ENCODE results near the gene RAMACL. TPM values are rescaled to one million over a fixed set of nuclear protein-coding genes. Genes with fewer than 3 reads are reported as not detected.

Gene RAMACL
- total RNA-seq, 2 experiments from 2014 or later: 0.44 to 0.48 TPM

- POLR2A ChIA-PET: no interaction called here
These were observed 37.8 kb upstream of the RAMACL start for GRCh38 chr6:166624275-166624674.

GRCh38 chr6:166623318-166623717 is 36.8 kb upstream of the RAMACL start:
- Mint-ChIP-seq H3K27me3 (peaks cover 33% of the 10 kb centered on the region), H3K36me3 (no peaks in the 10 kb centered on the region), H3K4me1 (peaks cover 12% of the 10 kb centered on the region), H3K4me3 (no peak overlapping the region), H3K27ac (no peak overlapping the region), H3K9me3 (no peaks in the 10 kb centered on the region)
- DNase-seq (no peak), ATAC-seq (ENCODE audit: low read depth) (no peak)
- POLR2A ChIA-PET: no interaction called here

More at GRCh38 chr6:166624275-166624674, 37.8 kb upstream of the RAMACL start:
- Mint-ChIP-seq H3K27ac (no peak overlapping the region), H3K4me1 (peaks cover 15% of the 10 kb centered on the region), H3K4me3 (no peak overlapping the region), H3K36me3 (no peaks in the 10 kb centered on the region), H3K27me3 (peaks cover 36% of the 10 kb centered on the region), H3K9me3 (no peaks in the 10 kb centered on the region)
- DNase-seq: no peak
- no peak for ATAC-seq (ENCODE audit: low read depth)

- Mint-ChIP-seq H3K36me3 (no peaks in the 10 kb centered on the region), H3K4me1 (peaks cover 6% of the 10 kb centered on the region), H3K4me3 (no peak overlapping the region), H3K9me3 (no peaks in the 10 kb centered on the region), H3K27ac (no peak overlapping the region), H3K27me3 (peaks cover 30% of the 10 kb centered on the region)
- ATAC-seq (ENCODE audit: low read depth) (no peak), DNase-seq (no peak)
- POLR2A ChIA-PET: no interaction called here
These were observed 34.6 kb upstream of the RAMACL start for GRCh38 chr6:166621114-166621540.

GRCh38 chr6:166620478-166621113 is 34.1 kb upstream of the RAMACL start:
- no peak overlapping the region for H3K27ac Mint-ChIP-seq
- H3K4me1 Mint-ChIP-seq: peaks cover under 1% of the 10 kb centered on the region
- no peaks in the 10 kb centered on the region for H3K9me3 Mint-ChIP-seq
- H3K4me3 Mint-ChIP-seq: no peak overlapping the region
- POLR2A ChIA-PET: no interaction called here
- H3K36me3 Mint-ChIP-seq: no peaks in the 10 kb centered on the region
- DNase-seq (no peak), ATAC-seq (ENCODE audit: low read depth) (no peak)
- H3K27me3 Mint-ChIP-seq: peaks cover 25% of the 10 kb centered on the region

DNA sequence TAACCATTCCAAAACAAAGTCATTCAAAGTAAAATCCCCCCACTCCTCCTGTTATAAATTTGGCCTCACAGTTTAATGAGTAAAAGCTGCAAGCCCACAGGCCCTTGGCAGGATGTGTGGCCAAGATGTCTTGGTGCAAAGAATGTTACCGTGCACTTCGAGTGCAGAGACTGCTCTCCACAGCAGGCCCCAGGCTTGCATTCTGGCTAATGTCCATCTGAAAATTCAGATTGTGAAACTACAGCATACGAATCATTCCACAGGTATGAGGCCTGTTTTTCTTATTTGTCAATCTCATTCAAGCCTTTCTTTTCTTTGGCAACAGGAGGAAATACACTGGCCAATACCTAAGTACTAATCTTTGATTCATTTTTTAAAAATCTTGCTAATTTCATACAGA is 33.4 kb upstream of the RAMACL start:
- H3K9me3 Mint-ChIP-seq: no peaks in the 10 kb centered on the region
- ATAC-seq (ENCODE audit: low read depth): no peak
- DNase-seq: no peak
- H3K4me3 Mint-ChIP-seq: no peak overlapping the region
- H3K4me1 Mint-ChIP-seq: no peaks in the 10 kb centered on the region
- no peak overlapping the region for H3K27ac Mint-ChIP-seq
- H3K36me3 Mint-ChIP-seq: no peaks in the 10 kb centered on the region
- POLR2A ChIA-PET: no interaction called here
- peaks cover 18% of the 10 kb centered on the region for H3K27me3 Mint-ChIP-seq

GRCh38 chr6:166618866-166619761 is 32.6 kb upstream of the RAMACL start:
- POLR2A ChIA-PET: no interaction called here
- Mint-ChIP-seq H3K36me3 (no peaks in the 10 kb centered on the region), H3K27ac (no peak overlapping the region), H3K9me3 (no peaks in the 10 kb centered on the region), H3K4me3 (no peak overlapping the region), H3K27me3 (peaks cover 10% of the 10 kb centered on the region), H3K4me1 (no peaks in the 10 kb centered on the region)
- ATAC-seq (ENCODE audit: low read depth): no peak
- DNase-seq: no peak

DNA sequence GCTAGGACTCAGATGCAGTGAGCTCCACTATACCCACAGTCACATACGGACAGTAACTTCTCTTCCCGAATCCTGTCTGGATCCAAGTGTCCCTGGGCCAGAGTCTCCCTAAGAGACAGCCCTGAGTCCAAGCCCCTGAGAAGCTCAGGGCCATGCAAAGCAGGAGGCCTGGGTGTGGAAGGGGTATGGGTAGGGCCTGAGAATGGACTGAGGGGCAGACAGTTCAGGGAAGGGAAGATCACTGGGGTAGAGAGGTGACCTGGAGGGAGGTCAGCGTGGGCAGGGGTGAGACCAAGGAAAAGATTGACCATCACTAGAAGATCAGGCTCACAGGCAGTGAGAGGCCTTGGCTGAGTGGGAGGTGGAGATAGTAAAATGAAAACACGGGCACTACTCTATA is 31.8 kb upstream of the RAMACL start:
- no peaks in the 10 kb centered on the region for H3K9me3 Mint-ChIP-seq
- no peak overlapping the region for H3K4me3 Mint-ChIP-seq
- POLR2A ChIA-PET: no interaction called here
- H3K27me3 Mint-ChIP-seq: peaks cover 4% of the 10 kb centered on the region
- H3K27ac Mint-ChIP-seq: no peak overlapping the region
- no peaks in the 10 kb centered on the region for H3K4me1 Mint-ChIP-seq
- no peaks in the 10 kb centered on the region for H3K36me3 Mint-ChIP-seq
- DNase-seq (no peak), ATAC-seq (ENCODE audit: low read depth) (no peak)

DNA sequence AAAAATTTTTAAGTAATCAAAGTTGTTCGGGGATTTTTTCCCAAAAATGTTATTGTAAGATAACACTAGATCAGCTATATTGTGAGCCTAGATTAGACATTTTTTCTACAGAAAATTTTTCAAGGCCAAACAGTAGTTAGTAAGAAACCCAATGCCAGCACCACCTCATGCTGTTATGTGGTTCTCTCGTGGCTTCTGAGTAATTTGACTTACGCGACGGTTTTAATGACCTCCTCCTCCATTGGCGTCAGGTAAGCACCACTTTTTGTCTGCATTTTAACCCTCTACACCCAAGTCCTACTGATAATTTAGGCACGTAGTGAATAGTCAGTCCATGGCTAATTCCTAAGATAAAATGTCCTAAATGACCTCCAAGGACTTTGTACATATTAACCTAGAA is 30.9 kb upstream of the RAMACL start:
- DNase-seq (no peak), ATAC-seq (ENCODE audit: low read depth) (no peak)
- H3K27ac Mint-ChIP-seq: no peak overlapping the region
- no peaks in the 10 kb centered on the region for H3K9me3 Mint-ChIP-seq
- no peaks in the 10 kb centered on the region for H3K4me1 Mint-ChIP-seq
- H3K36me3 Mint-ChIP-seq: no peaks in the 10 kb centered on the region
- H3K4me3 Mint-ChIP-seq: no peak overlapping the region
- no peaks in the 10 kb centered on the region for H3K27me3 Mint-ChIP-seq
- POLR2A ChIA-PET: no interaction called here

DNA sequence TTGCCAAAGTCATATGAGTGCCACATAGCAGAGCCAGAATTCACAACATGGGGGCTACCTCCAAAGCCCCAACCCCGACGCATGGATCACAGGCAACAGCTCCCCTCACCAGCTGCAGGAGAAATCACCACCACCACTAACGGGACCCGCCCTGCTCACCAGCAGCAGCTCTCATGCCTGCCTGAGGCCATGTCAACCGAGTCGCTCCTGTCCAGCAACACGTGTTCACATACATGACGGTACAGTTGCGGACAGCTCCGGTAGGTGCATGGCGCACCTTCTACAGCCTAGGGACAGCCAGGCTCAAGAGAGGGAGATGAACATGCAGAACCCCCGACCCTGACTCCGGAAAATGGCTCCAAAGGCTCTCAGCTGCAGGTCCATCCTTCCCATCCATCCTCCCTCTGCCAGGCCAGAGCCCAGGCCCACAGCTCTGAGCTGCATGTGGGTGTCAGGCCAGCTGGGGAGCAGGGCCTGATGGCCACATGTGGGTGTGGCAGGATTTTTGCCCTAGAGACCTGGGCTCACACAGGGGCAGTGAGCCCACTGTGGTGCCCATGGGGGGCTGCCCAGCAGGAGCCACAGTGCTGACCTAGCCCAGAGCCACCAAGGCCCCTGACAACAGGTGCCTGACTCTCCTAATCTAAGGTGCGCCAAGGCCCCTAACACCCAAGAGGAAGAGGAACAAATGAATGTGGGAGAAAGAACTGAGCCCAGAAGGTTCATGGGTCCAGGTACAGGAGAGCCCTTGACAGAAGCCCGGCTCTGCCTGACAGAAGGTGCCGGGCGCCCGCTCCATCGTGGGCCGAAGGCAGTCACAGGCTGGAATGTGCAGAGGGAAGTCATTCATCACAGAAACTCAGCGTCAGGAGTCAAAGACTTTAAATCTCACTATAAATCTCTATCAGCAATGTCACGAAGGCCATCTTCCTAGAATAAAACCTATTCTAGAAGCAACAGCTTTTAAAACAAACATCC is 30.1 kb upstream of the RAMACL start:
- no peaks in the 10 kb centered on the region for H3K27me3 Mint-ChIP-seq
- H3K36me3 Mint-ChIP-seq: no peaks in the 10 kb centered on the region
- no peak overlapping the region for H3K4me3 Mint-ChIP-seq
- POLR2A ChIA-PET: no interaction called here
- H3K4me1 Mint-ChIP-seq: no peaks in the 10 kb centered on the region
- DNase-seq (no peak), ATAC-seq (ENCODE audit: low read depth) (no peak)
- no peak overlapping the region for H3K27ac Mint-ChIP-seq
- no peaks in the 10 kb centered on the region for H3K9me3 Mint-ChIP-seq

GRCh38 chr6:166615059-166615770 is 28.7 kb upstream of the RAMACL start:
- Mint-ChIP-seq H3K9me3 (no peaks in the 10 kb centered on the region), H3K4me1 (no peaks in the 10 kb centered on the region), H3K27me3 (no peaks in the 10 kb centered on the region), H3K27ac (no peak overlapping the region), H3K4me3 (no peak overlapping the region), H3K36me3 (no peaks in the 10 kb centered on the region)
- ATAC-seq (ENCODE audit: low read depth) (no peak), DNase-seq (no peak)
- POLR2A ChIA-PET: no interaction called here

- Mint-ChIP-seq H3K27ac (no peak overlapping the region), H3K4me1 (no peaks in the 10 kb centered on the region), H3K27me3 (no peaks in the 10 kb centered on the region), H3K36me3 (no peaks in the 10 kb centered on the region), H3K9me3 (no peaks in the 10 kb centered on the region), H3K4me3 (no peak overlapping the region)
- POLR2A ChIA-PET: no interaction called here
- ATAC-seq (ENCODE audit: low read depth) (no peak), DNase-seq (no peak)
These were observed 28.1 kb upstream of the RAMACL start for GRCh38 chr6:166614589-166614988.

DNA sequence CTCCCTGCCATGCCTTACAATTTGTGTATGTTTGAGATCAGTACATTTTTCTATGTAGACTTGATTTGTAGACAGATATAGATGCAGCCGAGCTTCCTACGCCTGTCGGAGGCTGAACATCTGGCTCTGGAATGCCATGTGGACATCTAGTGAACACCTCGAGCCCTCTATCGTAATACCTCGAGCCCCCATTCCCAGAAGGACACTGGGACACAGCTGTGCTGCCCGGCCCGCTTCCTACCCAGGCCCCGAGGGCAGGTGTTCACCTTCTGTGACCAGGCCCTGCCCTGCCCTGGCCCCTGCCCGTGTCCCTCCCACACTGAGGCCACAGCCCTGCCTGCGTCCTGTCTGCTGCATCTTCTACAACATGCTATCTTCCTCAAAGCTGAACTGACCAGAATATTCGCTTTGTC is 27.7 kb upstream of the RAMACL start:
- ATAC-seq (ENCODE audit: low read depth) (no peak), DNase-seq (no peak)
- POLR2A ChIA-PET: no interaction called here
- no peaks in the 10 kb centered on the region for H3K9me3 Mint-ChIP-seq
- no peak overlapping the region for H3K4me3 Mint-ChIP-seq
- H3K4me1 Mint-ChIP-seq: no peaks in the 10 kb centered on the region
- no peak overlapping the region for H3K27ac Mint-ChIP-seq
- no peaks in the 10 kb centered on the region for H3K27me3 Mint-ChIP-seq
- no peaks in the 10 kb centered on the region for H3K36me3 Mint-ChIP-seq

DNA sequence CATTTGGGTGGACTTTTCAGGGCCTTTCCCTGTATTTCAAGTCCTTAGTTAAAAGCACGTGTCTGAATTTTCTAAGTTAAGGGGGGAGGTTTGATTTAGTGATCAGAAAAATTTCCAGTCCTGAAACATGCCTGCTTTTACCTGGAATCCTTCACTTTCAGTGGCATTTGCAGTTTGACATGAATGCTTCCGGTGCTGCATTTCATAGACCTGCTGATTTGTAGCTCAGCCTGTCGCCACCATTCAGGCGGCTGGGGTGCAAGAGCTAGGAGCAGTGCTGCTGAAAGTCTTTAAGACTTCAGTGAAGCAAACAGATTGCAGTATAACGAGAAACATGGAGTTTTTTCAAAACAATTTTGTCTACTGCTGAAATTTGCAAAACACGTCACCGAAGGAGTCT is 26.5 kb upstream of the RAMACL start:
- ATAC-seq (ENCODE audit: low read depth): no peak
- no peaks in the 10 kb centered on the region for H3K36me3 Mint-ChIP-seq
- H3K9me3 Mint-ChIP-seq: no peaks in the 10 kb centered on the region
- no peak for DNase-seq
- no peak overlapping the region for H3K4me3 Mint-ChIP-seq
- no peak overlapping the region for H3K27ac Mint-ChIP-seq
- no peaks in the 10 kb centered on the region for H3K27me3 Mint-ChIP-seq
- no peaks in the 10 kb centered on the region for H3K4me1 Mint-ChIP-seq
- POLR2A ChIA-PET: interaction anchor here (0.6 kb wide), 1 partner anchor 87 kb away, joined by 3 read pairs; no protein-coding TSS in a partner anchor
